H7 (cell line): Measurements from ENCODE around the gene CNGB1. TPM values are rescaled to one million over a fixed set of nuclear protein-coding genes. Genes with fewer than 3 reads are reported as not detected.
"Not testable (repeated sequence)": the region's sequence is repeated elsewhere in the genome, so short reads cannot be mapped to it uniquely, and the experiment has no call there.

Experiments used
- DNase-seq: peaks from one replicate; pipeline ENCODE4 v3.0.0; 2012
- H3K27me3 ChIP-seq: 2 replicates; pipeline ENCODE4 v1.6.0; 2011; ENCODE audit warnings: mild to moderate bottlenecking, low read length; ENCODE audit not compliant: control insufficient read depth, insufficient read depth
- H3K36me3 ChIP-seq: replicated peaks from 2 replicates; pipeline ENCODE4 v1.5.1; 2011; ENCODE audit warnings: low read length; ENCODE audit not compliant: control insufficient read depth, insufficient read depth
- H3K4me3 ChIP-seq: 2 replicates; pipeline ENCODE4 v1.5.1; 2011; ENCODE audit warnings: low read depth, mild to moderate bottlenecking, control low read depth, low read length, moderate library complexity; ENCODE audit not compliant: insufficient read depth
- total RNA-seq: library from RNA; depleted of rRNA; stranded (reverse); fragments of >200 nt; shearing (Covaris generic); gene quantifications from 2 replicates; pipeline ENCODE4 v1.2.3, GENCODE V29; 2014

CNGB1 gene
- total RNA-seq, 1 experiment from 2014 or later = not detected

GRCh38 chr16:57925310-57925709 is 45.6 kb downstream of the CNGB1 start:
- H3K36me3 ChIP-seq = no peaks in the 10 kb centered on the region
- H3K4me3 ChIP-seq = no peak overlapping the region
- DNase-seq = no peak
- H3K27me3 ChIP-seq = no peaks in the 10 kb centered on the region

GRCh38 chr16:57924514-57924913 is 46.4 kb downstream of the CNGB1 start:
- no peak overlapping the region for H3K4me3 ChIP-seq
- H3K36me3 ChIP-seq = no peaks in the 10 kb centered on the region
- no peak for DNase-seq
- H3K27me3 ChIP-seq = no peaks in the 10 kb centered on the region

GRCh38 chr16:57923841-57924240 is 47.1 kb downstream of the CNGB1 start:
- H3K27me3 ChIP-seq = no peaks in the 10 kb centered on the region
- H3K36me3 ChIP-seq = no peaks in the 10 kb centered on the region
- DNase-seq = no peak
- H3K4me3 ChIP-seq = no peak overlapping the region

DNA sequence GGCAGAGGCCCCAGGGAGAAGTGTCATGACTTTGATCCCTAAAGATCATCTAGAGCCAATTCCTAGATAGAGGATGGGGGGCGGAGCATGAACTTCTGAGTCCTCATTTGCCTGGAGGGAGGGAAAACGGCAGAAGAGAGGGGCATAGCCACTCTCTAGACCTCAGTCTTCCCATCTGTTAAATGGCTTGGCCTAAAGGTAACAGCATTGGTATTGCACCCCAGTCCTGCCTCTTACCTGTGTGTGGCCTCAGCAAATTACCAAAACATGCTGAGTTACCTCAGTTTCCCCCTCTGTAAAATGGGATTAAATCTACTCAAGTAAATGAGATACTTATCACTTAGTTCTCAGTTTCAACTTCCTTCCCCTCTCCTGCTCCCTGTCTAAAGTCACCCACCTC is 47.5 kb downstream of the CNGB1 start:
- no peak for DNase-seq
- no peak overlapping the region for H3K4me3 ChIP-seq
- no peaks in the 10 kb centered on the region for H3K27me3 ChIP-seq
- H3K36me3 ChIP-seq = no peaks in the 10 kb centered on the region

GRCh38 chr16:57920880-57921229 is 50.1 kb downstream of the CNGB1 start:
- DNase-seq = no peak
- Histone ChIP-seq H3K4me3 (no peak overlapping the region), H3K27me3 (no peaks in the 10 kb centered on the region), H3K36me3 (no peaks in the 10 kb centered on the region)

DNA sequence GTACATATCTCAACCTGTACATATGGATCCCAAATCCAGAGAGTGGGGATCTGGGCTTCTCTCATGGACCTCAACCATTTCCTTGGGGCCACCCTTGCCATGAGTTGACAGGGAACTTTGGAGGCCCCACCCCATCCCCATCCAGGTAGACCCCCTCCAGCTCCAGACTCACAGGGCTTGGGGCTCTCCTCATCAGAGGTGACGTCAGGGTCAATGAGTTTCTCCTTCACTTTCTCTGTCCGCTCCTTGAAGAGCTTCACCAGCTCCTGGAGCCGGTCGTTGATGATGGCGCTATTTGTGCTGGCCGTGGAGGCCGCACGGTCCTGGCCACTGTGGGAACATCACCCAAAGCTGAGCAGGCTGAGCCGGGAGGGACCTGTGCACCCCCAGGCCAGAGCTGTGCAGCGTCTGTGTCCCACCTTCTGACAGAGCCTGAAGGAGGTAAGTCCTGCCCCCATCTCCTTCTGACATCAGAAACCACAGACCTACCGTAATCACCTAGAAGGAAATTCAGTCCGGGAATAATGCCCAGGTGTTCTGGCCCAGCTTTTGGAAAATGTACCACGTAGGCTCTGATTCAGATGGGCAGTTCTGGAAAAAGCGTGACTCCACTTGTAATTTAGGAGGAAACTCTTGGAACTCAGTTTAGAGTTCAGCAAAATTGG is 50.6 kb downstream of the CNGB1 start:
- Histone ChIP-seq H3K27me3 (no peaks in the 10 kb centered on the region), H3K36me3 (no peaks in the 10 kb centered on the region), H3K4me3 (no peak overlapping the region)
- DNase-seq = no peak

GRCh38 chr16:57918994-57919393 is 51.9 kb downstream of the CNGB1 start:
- DNase-seq = no peak
- H3K27me3 ChIP-seq = no peaks in the 10 kb centered on the region
- no peaks in the 10 kb centered on the region for H3K36me3 ChIP-seq
- H3K4me3 ChIP-seq = no peak overlapping the region

GRCh38 chr16:57918444-57918843 is 52.5 kb downstream of the CNGB1 start:
- DNase-seq = no peak
- Histone ChIP-seq H3K36me3 (no peaks in the 10 kb centered on the region), H3K4me3 (no peak overlapping the region), H3K27me3 (no peaks in the 10 kb centered on the region)

DNA sequence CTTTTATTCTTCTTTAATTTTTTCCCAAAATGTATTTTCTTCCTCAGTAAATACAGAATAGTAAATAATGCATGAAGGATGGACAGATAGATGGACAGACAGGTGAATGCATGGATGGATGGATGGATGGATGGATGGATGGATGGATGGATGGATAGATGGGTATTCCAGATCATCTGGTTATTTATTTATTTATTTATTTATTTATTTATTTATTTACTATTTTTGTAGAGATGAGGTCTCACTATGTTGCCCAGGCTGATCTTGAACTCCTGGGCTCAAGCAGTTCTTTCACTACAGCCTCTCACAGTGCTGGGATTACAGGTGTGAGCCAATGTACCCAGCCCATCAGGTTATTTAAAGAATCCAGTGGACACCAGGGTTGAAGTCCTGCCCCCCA is 53.0 kb downstream of the CNGB1 start:
- H3K36me3 ChIP-seq, H3K27me3 ChIP-seq, H3K4me3 ChIP-seq, DNase-seq: not testable (repeated sequence)

DNA sequence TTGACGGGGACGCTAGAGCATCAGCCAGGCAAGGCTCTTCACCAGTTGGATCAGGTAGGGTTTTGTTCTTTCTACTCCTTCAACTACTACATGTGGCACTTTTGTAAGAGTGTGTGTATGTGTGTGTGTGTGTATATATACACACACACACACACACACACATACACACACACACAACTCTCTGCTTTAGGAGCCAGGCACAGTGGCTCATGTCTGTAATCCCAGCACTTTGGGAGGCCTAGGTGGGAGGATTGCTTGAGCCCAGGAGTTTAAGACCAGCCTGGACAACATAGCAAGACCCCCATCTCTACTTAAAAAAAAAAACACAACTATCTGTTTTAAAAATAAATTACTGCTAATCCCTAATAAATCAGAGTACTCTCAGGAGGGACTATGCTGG is 53.4 kb downstream of the CNGB1 start:
- H3K27me3 ChIP-seq, DNase-seq, H3K4me3 ChIP-seq, H3K36me3 ChIP-seq: not testable (repeated sequence)

DNA sequence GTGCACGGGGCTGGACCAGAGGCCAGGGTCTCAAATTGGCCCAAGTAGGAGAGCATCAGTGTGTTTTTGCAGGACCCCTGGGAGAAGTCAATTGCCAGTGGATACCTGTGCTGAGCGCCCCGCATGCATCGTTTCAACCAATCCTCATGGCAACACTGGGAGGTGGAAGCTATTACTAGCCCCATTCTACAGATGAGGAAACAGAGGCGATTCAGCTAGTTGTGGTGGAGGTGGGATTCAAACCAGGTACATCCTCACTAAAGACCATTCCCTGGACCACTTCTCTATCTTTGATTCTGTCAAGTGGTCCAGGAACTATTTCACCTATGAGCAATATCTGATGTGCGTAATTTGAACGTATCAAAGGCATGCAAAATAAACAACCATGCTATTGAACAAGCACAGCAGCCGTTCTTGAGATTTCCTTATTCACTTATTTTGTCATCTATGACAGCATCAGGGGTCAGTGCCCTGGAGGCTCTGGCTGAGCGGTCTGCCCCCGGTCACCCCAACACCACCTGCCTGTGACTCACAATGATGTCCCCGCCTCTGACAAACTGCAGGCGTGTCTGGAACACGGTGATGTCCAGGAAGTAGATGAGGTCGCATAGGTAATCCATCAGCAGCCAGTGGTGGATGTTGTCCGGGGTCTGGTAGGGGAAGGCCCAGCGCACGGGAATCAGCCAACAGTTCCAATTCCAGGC is 54.0 kb downstream of the CNGB1 start:
- Histone ChIP-seq H3K36me3 (no peaks in the 10 kb centered on the region), H3K27me3 (no peaks in the 10 kb centered on the region), H3K4me3 (no peak overlapping the region)
- no peak for DNase-seq

GRCh38 chr16:57915811-57916488 is 55.0 kb downstream of the CNGB1 start:
- Histone ChIP-seq H3K36me3 (no peaks in the 10 kb centered on the region), H3K27me3 (no peaks in the 10 kb centered on the region), H3K4me3 (no peak overlapping the region)
- DNase-seq = no peak

DNA sequence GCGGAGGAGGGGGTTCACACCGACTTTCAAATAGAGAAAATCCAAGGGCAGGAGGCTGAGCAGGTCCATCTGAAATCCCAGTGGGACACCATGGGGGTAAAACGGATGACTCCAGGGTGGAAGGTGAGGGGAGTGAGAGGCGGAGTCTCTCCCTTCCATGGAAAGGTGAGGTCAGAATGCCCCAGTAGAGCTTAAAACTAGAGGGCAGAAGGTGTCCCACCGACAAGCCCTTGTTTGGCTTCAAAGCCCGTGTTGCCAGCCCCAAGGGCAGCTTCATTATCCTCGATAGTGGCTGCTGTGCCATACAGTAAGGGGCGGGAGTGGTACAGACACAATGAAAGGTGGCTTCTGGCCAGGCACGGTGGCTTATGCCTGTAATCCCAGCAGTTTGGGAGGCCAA is 55.7 kb downstream of the CNGB1 start:
- no peak overlapping the region for H3K4me3 ChIP-seq
- no peak for DNase-seq
- no peaks in the 10 kb centered on the region for H3K27me3 ChIP-seq
- no peaks in the 10 kb centered on the region for H3K36me3 ChIP-seq

- H3K4me3 ChIP-seq = no peak overlapping the region
- H3K36me3 ChIP-seq = no peaks in the 10 kb centered on the region
- no peak for DNase-seq
- no peaks in the 10 kb centered on the region for H3K27me3 ChIP-seq
These were observed 56.4 kb downstream of the CNGB1 start for GRCh38 chr16:57914244-57915173.
